Measurements from ENCODE around the gene MESD.

- TF ChIP-seq POLR2A (IDR thresholded peaks at IDR 0.05): no peak
- TF ChIP-seq CTCF (IDR thresholded peaks at IDR 0.05): no peak
Measured at GRCh38 chr15:81024265-81024872, 34.8 kb upstream of the MESD start.

Measured in heart left ventricle (tissue), 13 donors.